NOMO-1 treated with dmso at 0.1 percent for 144 hours (cell line): ENCODE measurements around the gene SPAG9.

Source experiments
- DNase-seq: peaks from one replicate; lab custom pipeline; 2025; ENCODE audit not compliant: unreplicated experiment; lab: John Stamatoyannopoulos, UW

Gene SPAG9

GRCh38 chr17:50919321-50920040, 201.2 kb downstream of the SPAG9 start:
- DNase-seq, result peak; percentile 42

- no peak for DNase-seq
These were observed 201.8 kb downstream of the SPAG9 start for GRCh38 chr17:50918933-50919296.

- no peak for DNase-seq
These were observed 202.4 kb downstream of the SPAG9 start for GRCh38 chr17:50918071-50918932.

- DNase-seq, result no peak
These were observed 203.3 kb downstream of the SPAG9 start for GRCh38 chr17:50917418-50917743.

GRCh38 chr17:50916708-50917417, 203.8 kb downstream of the SPAG9 start:
- no peak for DNase-seq

- DNase-seq, result no peak
These were observed 204.5 kb downstream of the SPAG9 start for GRCh38 chr17:50916026-50916707.

GRCh38 chr17:50914505-50915063, 206.1 kb downstream of the SPAG9 start:
- no peak for DNase-seq

GRCh38 chr17:50913120-50913519, 207.5 kb downstream of the SPAG9 start:
- no peak for DNase-seq
